Forelimb muscle (tissue), 1 donor: ENCODE measurements around the gene ITGAV. TPM values are rescaled to one million over a fixed set of nuclear protein-coding genes. Genes with fewer than 3 reads are reported as not detected.
"Not testable (repeated sequence)": the region's sequence is repeated elsewhere in the genome, so short reads cannot be mapped to it uniquely, and the experiment has no call there.

ENCODE experiments used
- DNase-seq: peaks from one replicate; pipeline ENCODE4 v3.0.0-alpha.2; 2013; ENCODE audit warnings: low read depth
- polyA plus RNA-seq: library from polyadenylated mRNA; unstranded; fragments of 120-200 nt; gene quantifications from one replicate; pipeline ENCODE4 v1.2.1, GENCODE V29; 2013; ENCODE audit not compliant: insufficient read length

The ITGAV gene
- polyA plus RNA-seq: 22.3 TPM

- DNase-seq: peak; percentile 73
Observed at GRCh38 chr2:186589612-186590349, at the start of gene ITGAV. Gene ITGAV (plus strand): TSS chr2:186590056. CDS start chr2:186590339, 283 bp downstream.

GRCh38 chr2:186540941-186541340, 48.9 kb upstream of the ITGAV start:
- DNase-seq: no peak

GRCh38 chr2:186542002-186542401, 47.9 kb upstream of the ITGAV start:
- DNase-seq: no peak

- no peak for DNase-seq
Observed at GRCh38 chr2:186543561-186544131, 46.2 kb upstream of the ITGAV start.

- DNase-seq: no peak
Observed at GRCh38 chr2:186544255-186544675, 45.6 kb upstream of the ITGAV start.

GRCh38 chr2:186546846-186547245, 43.0 kb upstream of the ITGAV start:
- no peak for DNase-seq

GRCh38 chr2:186551323-186552050, 38.4 kb upstream of the ITGAV start:
- no peak for DNase-seq

- DNase-seq: no peak
Observed at GRCh38 chr2:186554429-186554828, 35.4 kb upstream of the ITGAV start.

GRCh38 chr2:186554850-186555671, 34.8 kb upstream of the ITGAV start:
- no peak for DNase-seq

- no peak for DNase-seq
Observed at GRCh38 chr2:186558512-186559276, 31.2 kb upstream of the ITGAV start.

- no peak for DNase-seq
Observed at GRCh38 chr2:186559370-186559769, 30.5 kb upstream of the ITGAV start.

GRCh38 chr2:186559848-186560247, 30.0 kb upstream of the ITGAV start:
- no peak for DNase-seq

GRCh38 chr2:186560254-186560653, 29.6 kb upstream of the ITGAV start:
- DNase-seq: no peak

- DNase-seq: no peak
Observed at GRCh38 chr2:186561467-186562208, 28.2 kb upstream of the ITGAV start.

- no peak for DNase-seq
Observed at GRCh38 chr2:186562209-186562578, 27.7 kb upstream of the ITGAV start.

GRCh38 chr2:186568600-186568999, 21.3 kb upstream of the ITGAV start:
- DNase-seq: not testable (repeated sequence)

GRCh38 chr2:186569127-186569526, 20.7 kb upstream of the ITGAV start:
- not testable (repeated sequence) for DNase-seq

- DNase-seq: no peak
Observed at GRCh38 chr2:186569897-186570296, 20.0 kb upstream of the ITGAV start.

- DNase-seq: no peak
Observed at GRCh38 chr2:186570604-186571003, 19.3 kb upstream of the ITGAV start.

- no peak for DNase-seq
Observed at GRCh38 chr2:186572705-186573104, 17.2 kb upstream of the ITGAV start.
